ENCODE results near the gene ANO2.

GRCh38 chr12:5716201-5716600, 228.9 kb downstream of the ANO2 start:
- TF ChIP-seq YY1 (IDR thresholded peaks at IDR 0.05; ENCODE audit: insufficient read depth, insufficient read length) (no peak), ZNF274 (IDR thresholded peaks at IDR 0.05; ENCODE audit: low read depth, low read length) (no peak), SUZ12 (IDR thresholded peaks at IDR 0.05; ENCODE audit: extremely low read depth, insufficient read depth, insufficient read length) (no peak)
